Stimulated activated CD4-positive, alpha-beta T cell treated with anti-CD3 and anti-CD28 coated beads, Interleukin-12 subunit alpha, Interleukin-12 subunit beta, amount 100 ng/mL, for 24 hours (primary cell): ENCODE measurements around the gene NLN.
"Not testable (repeated sequence)": the region's sequence is repeated elsewhere in the genome, so short reads cannot be mapped to it uniquely, and the experiment has no call there.

Experiments
- DNase-seq, 2 experiments: peaks; one replicate each; pipeline ENCODE4 v3.0.0-alpha.2; 2020; ENCODE audit warnings: low read depth in 2 of 2

Gene NLN

GRCh38 chr5:65871776-65872175 is 149.8 kb downstream of the NLN start:
- not testable (repeated sequence) for DNase-seq

- no peak for DNase-seq
Measured at GRCh38 chr5:65873181-65873750, 151.3 kb downstream of the NLN start.

- no peak for DNase-seq
Measured at GRCh38 chr5:65874241-65874640, 152.2 kb downstream of the NLN start.

- no peak for DNase-seq
Measured at GRCh38 chr5:65876496-65876895, 154.5 kb downstream of the NLN start.

- DNase-seq, result no peak
Measured at GRCh38 chr5:65876970-65877369, 155.0 kb downstream of the NLN start.
